ENCODE data around the gene PRSS36. TPM values are rescaled to one million over a fixed set of nuclear protein-coding genes. Genes with fewer than 3 reads are reported as not detected.
"Not testable (repeated sequence)": the region's sequence is repeated elsewhere in the genome, so short reads cannot be mapped to it uniquely, and the experiment has no call there.

PRSS36 gene
- total RNA-seq, 1 donor from 2014 or later = 1.3 TPM

GRCh38 chr16:31138621-31139578 lies 11.0 kb downstream of the PRSS36 start:
- H3K4me3 ChIP-seq (ENCODE audit: low read depth, low read length) = peak overlapping the region; percentile 42
- DNase-seq (ENCODE audit: low read depth) = peak; percentile 20
- TF ChIP-seq CTCF (conservative IDR thresholded peaks at IDR 0.05; ENCODE audit: low read depth, low read length) = no peak

GRCh38 chr16:31136822-31137499 lies 12.9 kb downstream of the PRSS36 start:
- not testable (repeated sequence) for DNase-seq (ENCODE audit: low read depth); H3K4me3 ChIP-seq (ENCODE audit: low read depth, low read length)

- H3K4me3 ChIP-seq (ENCODE audit: low read depth, low read length) = no peak overlapping the region
- no peak for TF ChIP-seq CTCF (conservative IDR thresholded peaks at IDR 0.05; ENCODE audit: low read depth, low read length)
- DNase-seq (ENCODE audit: low read depth) = no peak
Observed at GRCh38 chr16:31136287-31136662, 13.6 kb downstream of the PRSS36 start.

- DNase-seq (ENCODE audit: low read depth) = no peak
- no peak for TF ChIP-seq CTCF (conservative IDR thresholded peaks at IDR 0.05; ENCODE audit: low read depth, low read length)
- H3K4me3 ChIP-seq (ENCODE audit: low read depth, low read length) = peak within 1 kb of the TSS; percentile 49
Observed at GRCh38 chr16:31135535-31136286, 14.2 kb downstream of the PRSS36 start, which contains the start of gene PRSS8. TSS of gene PRSS8 (minus strand) at chr16:31135727. CDS start at chr16:31135498, 229 bp downstream.

GRCh38 chr16:31134625-31135534 lies 15.0 kb downstream of the PRSS36 start:
- H3K4me3 ChIP-seq (ENCODE audit: low read depth, low read length) = peak overlapping the region; percentile 49
- DNase-seq (ENCODE audit: low read depth) = no peak

GRCh38 chr16:31134091-31134571 lies 15.7 kb downstream of the PRSS36 start:
- no peak for TF ChIP-seq CTCF (conservative IDR thresholded peaks at IDR 0.05; ENCODE audit: low read depth, low read length)
- H3K4me3 ChIP-seq (ENCODE audit: low read depth, low read length) = no peak overlapping the region
- no peak for DNase-seq (ENCODE audit: low read depth)

More at GRCh38 chr16:31134625-31135534, 15.0 kb downstream of the PRSS36 start:
- TF ChIP-seq CTCF (conservative IDR thresholded peaks at IDR 0.05; ENCODE audit: low read depth, low read length) = peak; percentile 4

Data from epithelial cell of proximal tubule (primary cell).